Endodermal cell (in vitro differentiated cells): Measurements from ENCODE around the gene HDLBP. TPM values are rescaled to one million over a fixed set of nuclear protein-coding genes. Genes with fewer than 3 reads are reported as not detected.
A peak's percentile ranks its signal among the peaks of the same experiment; 100 is the strongest.

Experiments
- DNase-seq: peaks from one replicate; pipeline ENCODE4 v3.0.0-alpha.2; 2017
- H3K27ac ChIP-seq: 2 replicates; pipeline ENCODE4 v1.5.1; 2013; ENCODE audit warnings: mild to moderate bottlenecking, low read depth, low read length, moderate library complexity
- H3K27me3 ChIP-seq: 2 replicates; pipeline ENCODE4 v1.6.1; 2013; ENCODE audit warnings: mild to moderate bottlenecking, low read length, moderate library complexity; ENCODE audit not compliant: insufficient read depth, control insufficient read depth, poor library complexity, severe bottlenecking
- H3K36me3 ChIP-seq: 2 replicates; pipeline ENCODE4 v1.7.0; 2013; ENCODE audit warnings: mild to moderate bottlenecking, low read length, moderate library complexity; ENCODE audit not compliant: control insufficient read depth, insufficient read depth
- H3K4me1 ChIP-seq: one replicate; pipeline ENCODE4 v1.7.0; 2013; ENCODE audit warnings: low read length; ENCODE audit not compliant: control insufficient read depth, insufficient read depth
- H3K4me3 ChIP-seq: 2 replicates; pipeline ENCODE4 v1.5.1; 2013; ENCODE audit warnings: mild to moderate bottlenecking, low read length, moderate library complexity
- H3K9ac ChIP-seq: 2 replicates; pipeline ENCODE4 v1.6.1; 2013; ENCODE audit warnings: mild to moderate bottlenecking, low read length, moderate library complexity; ENCODE audit not compliant: poor library complexity, severe bottlenecking; ENCODE audit errors: extremely low read depth
- H3K9me3 ChIP-seq: 2 replicates; pipeline ENCODE4 v1.6.1; 2013; ENCODE audit warnings: mild to moderate bottlenecking, low read length, moderate library complexity; ENCODE audit not compliant: control insufficient read depth
- H3K27ac Mint-ChIP-seq: 2 replicates; pipeline ENCODE4 v1.8.0; 2020; ENCODE audit warnings: mixed read lengths
- H3K27me3 Mint-ChIP-seq: 2 replicates; pipeline ENCODE4 v1.8.0; 2021; ENCODE audit warnings: mild to moderate bottlenecking, mixed read lengths; ENCODE audit not compliant: insufficient read depth
- H3K36me3 Mint-ChIP-seq: 2 replicates; pipeline ENCODE4 v1.8.0; 2020; ENCODE audit warnings: low read depth, mixed read lengths
- H3K4me1 Mint-ChIP-seq: 2 replicates; pipeline ENCODE4 v1.8.0; 2020; ENCODE audit warnings: mixed read lengths
- H3K4me3 Mint-ChIP-seq: 2 replicates; pipeline ENCODE4 v1.8.0; 2020; ENCODE audit warnings: mild to moderate bottlenecking, moderate library complexity, mixed read lengths
- H3K9me3 Mint-ChIP-seq: 2 replicates; pipeline ENCODE4 v1.8.0; 2020; ENCODE audit warnings: mild to moderate bottlenecking, mixed read lengths
- CTCF ChIP-seq: fragments of 200-600 bp; sonication (generic); conservative IDR thresholded peaks from 2 replicates; pipeline ENCODE4 v1.5.0; 2021; ENCODE audit warnings: antibody characterized with exemption, mild to moderate bottlenecking
- WGBS, 2 experiments: methylation state at CpG; one replicate each; pipeline versions ENCODE4 v1.1.5 to v1.1.7; 2013; ENCODE audit warnings: missing lambda C conversion rate in 2 of 2, mixed read lengths in 1 of 2; ENCODE audit not compliant: insufficient coverage in 1 of 2, insufficient read length in 1 of 2; 5-methylcytosine and 5-hydroxymethylcytosine counted together
- total RNA-seq, 2 donors: library from RNA; stranded (reverse); fragmentation: NEBNext Ultra II Directional in 1 of 2; extraction: Animal tissue kit (Norgen Biotek cat#: 25700) in 1 of 2; gene quantifications; 2 replicates in 1 of 2; 3 replicates in 1 of 2; pipeline ENCODE4 v1.2.1, GENCODE V29; 2021

HDLBP gene
- total RNA-seq, 2 donors from 2014 or later = 344 to 374 TPM

- peak overlapping the region; percentile 84 for H3K27ac Mint-ChIP-seq
- H3K4me3 Mint-ChIP-seq = peak overlapping the region; percentile 78
- H3K4me3 ChIP-seq = peak overlapping the region; percentile 84
- peaks cover 9% of the 10 kb centered on the region for H3K4me1 ChIP-seq
- H3K27me3 Mint-ChIP-seq = no peaks in the 10 kb centered on the region
- DNase-seq = peak; percentile 80
- H3K36me3 ChIP-seq = peaks cover 18% of the 10 kb centered on the region
- H3K9me3 ChIP-seq = peaks cover 11% of the 10 kb centered on the region
- peaks cover 19% of the 10 kb centered on the region for H3K4me1 Mint-ChIP-seq
- H3K9ac ChIP-seq = peak overlapping the region; percentile 79
- no peaks in the 10 kb centered on the region for H3K27me3 ChIP-seq
- WGBS, 2 experiments = 2 to 5% methylated on average over 17 to 91 of the region's 102 CpGs
- H3K9me3 Mint-ChIP-seq = no peaks in the 10 kb centered on the region
- peaks cover 18% of the 10 kb centered on the region for H3K36me3 Mint-ChIP-seq
- no peak overlapping the region for H3K27ac ChIP-seq
- TF ChIP-seq CTCF = no peak
These were observed 42.9 kb downstream of the HDLBP start for GRCh38 chr2:241272303-241273209.

DNA sequence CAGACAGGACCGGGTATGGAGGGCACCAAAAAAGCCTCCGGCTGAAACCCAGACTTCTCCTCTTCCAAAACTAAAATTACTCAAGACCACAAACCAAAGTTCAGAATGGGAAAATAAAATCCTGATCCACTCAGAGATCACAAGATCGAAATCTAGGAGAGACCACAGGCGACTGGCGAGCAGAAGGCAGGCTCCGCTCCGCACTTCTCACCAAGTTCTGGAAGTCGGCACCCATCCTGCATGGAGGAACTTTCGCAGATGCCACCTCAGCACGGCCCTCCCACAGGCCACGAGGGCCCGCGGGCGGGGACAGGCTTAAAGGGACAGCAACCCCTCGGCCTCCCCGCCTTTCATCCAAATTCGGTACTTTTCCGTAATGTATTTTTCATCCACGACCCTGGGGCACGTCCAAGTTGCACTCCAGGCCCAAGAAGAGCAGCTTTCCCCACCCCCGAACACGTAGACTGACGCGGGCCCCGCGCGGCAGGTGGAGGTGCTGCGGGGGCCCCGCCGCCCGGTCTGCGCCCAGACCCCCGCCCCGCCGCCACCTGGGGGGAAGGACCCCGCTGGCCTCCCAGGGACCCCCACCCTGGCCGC lies 43.7 kb downstream of the HDLBP start:
- Mint-ChIP-seq H3K27me3 (no peaks in the 10 kb centered on the region), H3K27ac (peak overlapping the region; percentile 77), H3K4me1 (peaks cover 19% of the 10 kb centered on the region), H3K9me3 (no peaks in the 10 kb centered on the region), H3K36me3 (peaks cover 21% of the 10 kb centered on the region), H3K4me3 (peak overlapping the region; percentile 78)
- H3K27ac ChIP-seq = no peak overlapping the region
- peaks cover 9% of the 10 kb centered on the region for H3K4me1 ChIP-seq
- peak; percentile 74 for DNase-seq
- peak overlapping the region; percentile 84 for H3K4me3 ChIP-seq
- WGBS, 2 experiments = 15 to 31% methylated on average over 19 to 37 of the region's 37 CpGs
- TF ChIP-seq CTCF = no peak
- peak overlapping the region; percentile 79 for H3K9ac ChIP-seq
- H3K27me3 ChIP-seq = no peaks in the 10 kb centered on the region
- H3K36me3 ChIP-seq = peaks cover 25% of the 10 kb centered on the region
- peaks cover 11% of the 10 kb centered on the region for H3K9me3 ChIP-seq

DNA sequence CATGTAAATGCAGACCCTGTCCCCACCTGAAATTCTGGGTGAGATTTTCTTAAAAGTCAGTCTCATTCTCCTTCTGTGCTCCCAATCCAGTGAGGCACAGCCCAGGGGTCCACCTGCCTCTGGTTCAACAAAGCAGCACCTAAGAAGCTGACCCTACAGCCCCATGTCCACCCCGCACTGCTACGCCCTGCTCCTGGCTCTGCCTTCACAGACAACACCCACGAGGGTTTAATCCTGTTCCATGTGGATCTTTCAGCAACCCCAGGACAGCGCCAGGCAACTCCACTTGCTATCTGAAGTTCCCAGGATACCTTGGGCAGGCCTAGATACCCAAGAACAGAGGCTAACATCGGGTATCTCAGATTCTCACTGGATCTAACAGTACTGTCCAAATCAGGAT lies 44.9 kb downstream of the HDLBP start:
- H3K4me3 ChIP-seq = peak overlapping the region; percentile 84
- WGBS, 2 experiments = 92 to 98% methylated on average over 4 to 5 of the region's 5 CpGs

More for the DNA sequence above, 44.9 kb downstream of the HDLBP start:
- TF ChIP-seq CTCF = no peak
- Mint-ChIP-seq H3K27ac (peak overlapping the region; percentile 4), H3K27me3 (no peaks in the 10 kb centered on the region), H3K4me1 (peaks cover 19% of the 10 kb centered on the region), H3K36me3 (peaks cover 30% of the 10 kb centered on the region), H3K4me3 (peak overlapping the region; percentile 78), H3K9me3 (no peaks in the 10 kb centered on the region)
- Histone ChIP-seq H3K36me3 (peaks cover 37% of the 10 kb centered on the region), H3K9me3 (peaks cover under 1% of the 10 kb centered on the region), H3K27me3 (no peaks in the 10 kb centered on the region), H3K27ac (no peak overlapping the region), H3K4me1 (peaks cover 9% of the 10 kb centered on the region), H3K9ac (no peak overlapping the region)
- DNase-seq = no peak
